ENCODE measurements around the gene LILRB1. TPM values are rescaled to one million over a fixed set of nuclear protein-coding genes. Genes with fewer than 3 reads are reported as not detected.
A peak's percentile ranks its signal among the peaks of the same experiment; 100 is the strongest.

LILRB1 gene
- total RNA-seq, 1 donor from 2014 or later: 171 TPM

DNA sequence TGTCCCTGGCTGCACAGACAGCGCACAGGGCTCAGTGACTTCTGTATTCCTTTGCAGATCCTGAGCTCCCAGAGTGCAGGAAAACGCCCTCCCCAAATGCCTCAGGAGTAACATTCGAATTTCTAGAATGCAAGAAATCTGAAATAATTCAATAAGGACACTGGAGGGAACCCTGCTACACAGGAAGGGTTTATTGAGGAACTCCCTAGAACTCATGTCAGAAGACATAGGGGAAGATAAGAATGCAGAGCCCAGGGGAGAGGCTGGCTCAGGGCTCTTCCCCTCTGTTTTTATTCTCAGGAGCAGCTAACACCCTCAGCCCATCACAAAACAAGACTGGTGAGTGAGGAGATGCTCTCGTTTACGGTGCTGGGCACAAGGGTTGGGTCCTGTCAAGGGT is 30.1 kb upstream of the LILRB1 start:
- TF ChIP-seq CTCF (IDR thresholded peaks at IDR 0.05): no peak
- Mint-ChIP-seq H3K27ac (no peak overlapping the region), H3K9me3 (peaks cover 3% of the 10 kb centered on the region), H3K27me3 (peaks cover 14% of the 10 kb centered on the region), H3K36me3 (ENCODE audit: low read depth) (no peaks in the 10 kb centered on the region), H3K4me1 (no peaks in the 10 kb centered on the region), H3K4me3 (no peak overlapping the region)
- ChIA-PET POLR2A (no interaction called here), CTCF (no interaction called here)
- intact Hi-C loops (cut with micrococcal nuclease): no loop called here
- DNase-seq: no peak
- no peak for ATAC-seq (ENCODE audit: low read depth)

DNA sequence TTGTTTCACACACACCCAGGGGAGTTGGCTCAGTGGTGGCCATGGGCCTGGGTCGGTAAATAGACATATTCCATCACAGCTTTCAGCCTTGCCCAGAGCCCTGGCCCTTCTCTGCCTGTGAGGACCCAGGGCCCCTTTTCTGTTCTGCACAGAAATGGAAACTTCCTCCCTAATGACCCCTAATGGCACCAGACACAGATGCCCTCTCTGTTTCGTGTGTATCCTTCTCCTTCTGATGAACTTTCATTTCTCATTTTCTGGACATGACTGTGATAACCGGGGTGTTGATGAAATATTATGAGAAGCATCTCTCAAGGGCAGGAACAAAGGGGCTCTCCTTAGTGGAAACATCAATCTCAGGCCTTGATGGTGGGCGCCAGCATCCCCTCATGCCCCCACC is 24.1 kb upstream of the LILRB1 start:
- peaks cover 3% of the 10 kb centered on the region for H3K9me3 Mint-ChIP-seq
- H3K27ac Mint-ChIP-seq: peak overlapping the region; percentile 79
- TF ChIP-seq CTCF (IDR thresholded peaks at IDR 0.05): no peak
- ATAC-seq (ENCODE audit: low read depth) (peak; percentile 33), DNase-seq (no peak)
- H3K36me3 Mint-ChIP-seq (ENCODE audit: low read depth): no peaks in the 10 kb centered on the region
- ChIA-PET CTCF (no interaction called here), POLR2A (interaction anchor here (2.6 kb wide), 1 partner anchor 11 kb away, joined by 18 read pairs; no protein-coding TSS in a partner anchor)
- H3K4me3 Mint-ChIP-seq: peak overlapping the region; percentile 11
- intact Hi-C loops (cut with micrococcal nuclease): no loop called here
- peaks cover 5% of the 10 kb centered on the region for H3K27me3 Mint-ChIP-seq
- H3K4me1 Mint-ChIP-seq: peaks cover 35% of the 10 kb centered on the region

GRCh38 chr19:54606891-54607784 is 23.1 kb upstream of the LILRB1 start:
- no peak for DNase-seq
- Mint-ChIP-seq H3K27me3 (peaks cover 4% of the 10 kb centered on the region), H3K4me3 (peak overlapping the region; percentile 21), H3K36me3 (ENCODE audit: low read depth) (no peaks in the 10 kb centered on the region), H3K27ac (peak overlapping the region; percentile 79), H3K4me1 (peaks cover 44% of the 10 kb centered on the region), H3K9me3 (peaks cover 3% of the 10 kb centered on the region)
- no peak for TF ChIP-seq CTCF (IDR thresholded peaks at IDR 0.05)
- ChIA-PET POLR2A (interaction anchor here (2.6 kb wide), 1 partner anchor 10 kb away, joined by 18 read pairs; no protein-coding TSS in a partner anchor), CTCF (no interaction called here)
- intact Hi-C loops (cut with micrococcal nuclease): no loop called here
- peak; percentile 85 for ATAC-seq (ENCODE audit: low read depth)

DNA sequence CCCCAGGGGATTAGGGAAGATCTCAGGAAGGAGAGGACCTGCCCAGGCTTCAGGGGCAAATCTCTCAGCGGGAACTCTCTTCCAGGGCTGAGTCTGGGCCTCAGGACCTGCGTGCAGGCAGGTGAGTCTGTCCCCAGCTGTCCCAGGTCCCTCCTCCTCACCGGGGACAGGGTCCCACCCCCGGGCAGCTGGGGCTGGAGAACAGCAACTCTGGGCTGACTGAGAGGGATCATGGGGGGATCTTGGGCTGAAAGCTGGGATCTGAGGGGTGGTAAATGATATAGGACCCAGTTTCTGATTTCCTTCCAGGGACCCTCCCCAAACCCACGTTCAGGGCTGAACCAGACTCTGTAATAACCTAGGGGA is 22.5 kb upstream of the LILRB1 start:
- peaks cover 50% of the 10 kb centered on the region for H3K4me1 Mint-ChIP-seq
- ChIA-PET POLR2A (no interaction called here), CTCF (no interaction called here)
- DNase-seq: no peak
- H3K27ac Mint-ChIP-seq: peak overlapping the region; percentile 50
- no peak for ATAC-seq (ENCODE audit: low read depth)
- intact Hi-C loops (cut with micrococcal nuclease): no loop called here
- H3K36me3 Mint-ChIP-seq (ENCODE audit: low read depth): no peaks in the 10 kb centered on the region
- peaks cover 3% of the 10 kb centered on the region for H3K9me3 Mint-ChIP-seq
- H3K4me3 Mint-ChIP-seq: no peak overlapping the region
- TF ChIP-seq CTCF (IDR thresholded peaks at IDR 0.05): no peak
- H3K27me3 Mint-ChIP-seq: peaks cover under 1% of the 10 kb centered on the region

- ATAC-seq (ENCODE audit: low read depth): no peak
- intact Hi-C loops (cut with micrococcal nuclease): no loop called here
- H3K9me3 Mint-ChIP-seq: peaks cover 3% of the 10 kb centered on the region
- H3K36me3 Mint-ChIP-seq (ENCODE audit: low read depth): no peaks in the 10 kb centered on the region
- no peak for DNase-seq
- H3K27me3 Mint-ChIP-seq: no peaks in the 10 kb centered on the region
- peak overlapping the region; percentile 50 for H3K27ac Mint-ChIP-seq
- peaks cover 54% of the 10 kb centered on the region for H3K4me1 Mint-ChIP-seq
- ChIA-PET POLR2A (no interaction called here), CTCF (no interaction called here)
- TF ChIP-seq CTCF (IDR thresholded peaks at IDR 0.05): no peak
- H3K4me3 Mint-ChIP-seq: no peak overlapping the region
Measured at GRCh38 chr19:54608205-54608604, 22.1 kb upstream of the LILRB1 start.
